Stimulated activated CD8-positive, alpha-beta memory T cell treated with anti-CD3 and anti-CD28 coated beads, Interleukin-4, amount 100 ng/mL, for 4 hours (primary cell): ENCODE results near the gene CLDN11.

Source experiments
- DNase-seq, 2 donors: peaks; one replicate each; pipeline ENCODE4 v3.0.0-alpha.2; 2020; ENCODE audit warnings: low read depth in 2 of 2, low spot score in 1 of 2

The CLDN11 gene

GRCh38 chr3:170426240-170426797 is 7.7 kb downstream of the CLDN11 start:
- no peak for DNase-seq

GRCh38 chr3:170428095-170428494 is 9.4 kb downstream of the CLDN11 start:
- DNase-seq: no peak

- no peak for DNase-seq
Measured at GRCh38 chr3:170429050-170429449, 10.4 kb downstream of the CLDN11 start.

DNA sequence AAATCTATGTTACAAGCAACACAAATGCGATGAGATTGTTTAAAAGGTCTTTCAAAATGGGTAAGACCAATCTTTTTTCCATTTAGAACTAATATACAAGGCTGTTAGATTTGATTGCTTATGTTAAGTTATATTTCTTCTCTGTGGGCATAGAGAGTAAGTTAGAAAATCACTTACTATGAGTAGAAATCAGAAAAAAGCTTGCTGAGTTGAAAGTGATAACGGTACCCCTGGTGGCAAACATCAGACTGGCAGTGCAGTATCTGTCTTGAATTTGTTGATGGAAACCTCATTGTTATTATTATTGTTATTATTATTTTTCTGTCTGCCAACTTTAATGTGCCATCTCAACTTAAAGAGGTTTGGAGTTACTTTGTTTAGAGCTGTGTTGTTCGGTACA is 12.4 kb downstream of the CLDN11 start:
- DNase-seq: no peak

DNA sequence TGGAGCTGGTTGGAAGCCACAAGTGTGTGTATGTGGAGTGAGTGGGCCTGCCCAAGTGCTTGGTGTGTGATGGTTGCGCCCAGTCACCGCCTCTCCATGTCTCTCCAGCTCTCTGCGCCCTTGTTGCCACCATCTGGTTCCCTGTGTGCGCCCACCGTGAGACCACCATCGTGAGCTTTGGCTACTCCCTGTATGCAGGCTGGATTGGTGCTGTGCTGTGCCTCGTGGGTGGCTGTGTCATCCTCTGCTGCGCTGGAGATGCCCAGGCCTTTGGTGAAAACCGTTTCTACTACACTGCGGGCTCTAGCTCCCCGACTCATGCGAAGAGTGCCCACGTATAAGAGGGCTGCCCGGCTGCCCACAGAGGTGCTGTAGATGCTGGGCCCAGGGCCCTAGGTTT is 13.7 kb downstream of the CLDN11 start:
- no peak for DNase-seq

DNA sequence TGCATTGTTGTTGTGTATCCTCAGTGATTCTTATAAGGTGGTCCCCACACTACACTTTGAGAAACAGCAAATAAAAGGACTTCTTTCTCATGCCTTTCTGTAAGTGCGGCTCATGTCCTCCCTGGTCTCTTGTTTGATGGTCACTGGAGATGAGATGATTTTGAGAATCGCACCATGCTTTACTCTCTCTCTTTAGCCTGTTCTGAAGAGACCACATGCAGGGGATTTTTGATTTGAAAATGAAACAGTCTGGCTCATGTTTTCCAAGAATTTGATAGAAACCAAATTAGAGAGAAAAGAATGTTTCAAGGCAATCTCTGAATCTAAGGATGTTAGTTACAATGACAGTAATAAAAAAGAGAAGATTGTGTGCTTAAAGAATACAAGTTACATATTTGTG is 18.0 kb downstream of the CLDN11 start:
- DNase-seq: no peak

GRCh38 chr3:170437176-170437575 is 18.5 kb downstream of the CLDN11 start:
- DNase-seq: no peak

DNA sequence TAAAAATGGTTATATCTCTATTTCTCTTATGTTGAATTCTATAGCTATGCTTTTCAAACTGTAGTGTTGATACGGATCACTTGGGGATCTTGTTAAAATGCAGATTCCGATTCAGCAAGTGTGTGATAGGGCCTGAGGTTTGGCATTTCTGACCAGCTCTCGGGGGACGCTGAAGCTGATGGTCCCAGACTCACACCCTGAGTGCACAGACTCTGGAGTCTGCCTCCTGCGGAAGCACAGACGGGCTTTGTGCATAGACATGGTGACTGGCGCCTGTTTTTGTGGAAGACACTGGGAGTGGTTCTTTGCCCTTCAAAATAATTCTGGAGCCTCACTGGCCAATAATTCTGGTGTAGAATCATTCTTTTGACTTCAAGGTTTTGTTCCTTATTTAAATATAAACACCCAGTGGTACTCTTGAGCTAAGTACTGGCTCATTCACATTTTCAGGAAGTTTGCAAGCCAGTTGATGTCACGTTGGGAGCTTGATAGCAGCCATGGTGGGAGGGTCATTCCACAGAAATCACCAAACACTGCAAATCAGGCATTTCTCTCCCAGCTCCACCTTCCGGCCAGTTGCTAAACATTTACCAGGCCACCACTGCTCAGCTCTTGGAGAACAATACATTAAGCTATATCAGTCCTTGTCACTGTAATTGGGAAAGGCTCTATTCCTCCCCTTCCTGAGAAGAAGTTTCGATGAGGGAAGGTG is 19.2 kb downstream of the CLDN11 start:
- no peak for DNase-seq

- DNase-seq: no peak
Measured at GRCh38 chr3:170438836-170439235, 20.2 kb downstream of the CLDN11 start.

GRCh38 chr3:170440344-170440743 is 21.7 kb downstream of the CLDN11 start:
- no peak for DNase-seq

GRCh38 chr3:170441412-170441811 is 22.7 kb downstream of the CLDN11 start:
- DNase-seq: no peak

DNA sequence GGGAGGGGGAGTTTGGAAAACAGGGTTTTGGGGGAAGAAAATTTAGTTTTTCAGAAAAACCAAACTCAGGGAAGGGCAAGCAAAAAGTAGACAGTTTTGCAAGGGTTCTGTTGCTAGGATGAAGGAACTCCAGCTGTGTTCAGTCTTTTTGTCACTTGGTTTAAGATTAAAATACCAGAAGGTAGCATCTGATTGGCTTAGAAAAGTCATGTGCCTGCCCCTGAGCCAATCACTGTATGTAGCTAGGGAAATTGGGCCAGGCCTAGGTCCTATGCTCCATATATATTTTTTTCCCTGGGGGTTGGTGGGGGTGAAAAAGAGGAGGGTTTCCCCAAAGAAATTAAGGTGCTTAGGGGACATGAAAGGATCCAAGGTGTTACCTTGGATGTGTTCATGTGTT is 24.3 kb downstream of the CLDN11 start:
- no peak for DNase-seq

DNA sequence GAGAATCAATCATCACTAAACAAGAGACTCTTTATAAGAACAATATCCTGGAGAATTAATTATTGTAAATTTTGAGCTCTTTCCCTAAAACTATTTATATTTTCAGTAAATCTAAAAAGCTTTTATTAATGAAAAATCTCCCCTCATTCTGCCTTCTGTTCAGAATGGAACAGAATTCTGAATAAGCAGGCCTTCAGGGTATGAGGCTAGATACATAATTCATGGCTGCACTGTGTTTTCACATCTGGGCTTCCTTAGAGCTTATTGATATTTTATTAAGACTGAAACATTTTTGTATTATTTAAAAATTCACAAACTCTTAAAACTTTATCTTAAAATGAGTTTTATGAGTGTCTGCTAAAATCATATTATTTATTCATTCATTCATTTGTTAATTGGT is 24.8 kb downstream of the CLDN11 start:
- DNase-seq: no peak

DNA sequence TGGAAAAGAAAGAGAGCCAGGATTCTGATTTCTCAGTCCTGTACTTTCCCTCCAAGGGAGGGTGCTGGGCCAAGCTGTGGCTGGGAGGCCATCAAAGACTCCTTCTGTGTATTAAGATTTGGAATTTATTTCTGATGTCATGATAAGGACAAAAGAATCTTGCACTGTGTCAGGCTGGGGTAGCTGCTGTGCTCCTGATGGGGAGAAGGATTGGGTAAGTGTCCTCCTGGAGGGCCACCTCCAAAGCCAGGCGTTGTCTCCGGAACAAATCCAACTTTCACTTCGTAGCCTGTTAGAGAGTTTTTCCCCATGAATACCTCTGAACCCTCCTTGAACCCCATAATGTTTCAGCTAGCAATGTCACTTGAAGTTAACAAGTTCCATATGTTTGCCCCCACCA is 29.9 kb downstream of the CLDN11 start:
- DNase-seq: no peak

- DNase-seq: no peak
Measured at GRCh38 chr3:170450039-170450438, 31.4 kb downstream of the CLDN11 start.

DNA sequence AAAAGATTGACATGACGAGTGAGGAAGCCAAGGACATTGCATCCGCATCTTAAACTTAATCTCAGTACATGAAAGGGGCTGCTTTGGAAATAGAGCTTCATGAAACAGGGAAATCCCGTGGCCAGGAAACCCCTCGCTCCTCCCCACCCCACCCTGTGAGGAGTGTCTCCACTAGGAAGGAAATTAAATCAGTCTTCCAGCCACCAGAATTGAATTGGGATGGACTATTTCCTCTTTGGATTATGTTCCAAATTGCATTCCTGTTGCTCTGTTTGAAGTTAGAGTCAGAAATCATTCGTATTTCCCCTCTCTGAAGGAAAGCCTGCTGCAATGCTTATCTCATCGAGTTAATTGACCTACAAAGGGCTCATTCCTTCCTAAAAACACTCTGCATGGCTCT is 35.8 kb downstream of the CLDN11 start:
- DNase-seq: no peak

GRCh38 chr3:170458285-170458684 is 39.6 kb downstream of the CLDN11 start:
- no peak for DNase-seq

GRCh38 chr3:170463011-170463410 is 44.3 kb downstream of the CLDN11 start:
- no peak for DNase-seq

DNA sequence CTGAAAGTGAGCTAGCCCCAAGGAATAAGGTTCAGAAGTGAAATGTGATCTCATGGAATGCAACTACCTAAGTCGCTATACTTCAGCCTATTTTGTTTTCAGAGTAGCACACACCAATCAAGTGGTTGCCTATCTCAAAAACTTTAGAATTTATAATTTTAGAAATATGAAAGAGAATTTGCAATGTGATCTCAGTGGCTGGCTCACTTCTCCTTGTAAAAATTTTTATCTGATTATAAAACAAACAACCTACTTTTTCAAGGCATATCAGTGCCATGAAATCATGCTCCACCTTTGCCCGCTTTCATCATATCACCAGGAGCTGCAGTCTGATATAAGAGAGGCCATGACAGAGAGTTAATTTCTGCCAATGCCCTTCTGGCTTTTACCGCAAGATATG is 47.3 kb downstream of the CLDN11 start:
- no peak for DNase-seq

- DNase-seq: no peak
Measured at GRCh38 chr3:170467007-170467406, 48.3 kb downstream of the CLDN11 start.

- DNase-seq: no peak
Measured at GRCh38 chr3:170467571-170468147, 49.0 kb downstream of the CLDN11 start.

- no peak for DNase-seq
Measured at GRCh38 chr3:170469151-170470062, 50.7 kb downstream of the CLDN11 start.
